Muscle of leg (tissue), 11 donors: ENCODE measurements around the gene CYFIP1. TPM values are rescaled to one million over a fixed set of nuclear protein-coding genes. Genes with fewer than 3 reads are reported as not detected.

Source experiments
- DNase-seq: peaks from one replicate; pipeline ENCODE4 v3.0.0; 2013
- H3K27ac ChIP-seq: one replicate; pipeline ENCODE4 v1.5.1; 2013; ENCODE audit warnings: mild to moderate bottlenecking, low read length, control low read depth
- H3K27me3 ChIP-seq: one replicate; pipeline ENCODE4 v1.6.1; 2013; ENCODE audit warnings: low read length; ENCODE audit not compliant: control insufficient read depth, insufficient read depth
- H3K36me3 ChIP-seq: one replicate; pipeline ENCODE4 v1.6.1; 2013; ENCODE audit warnings: low read length; ENCODE audit not compliant: control insufficient read depth, insufficient read depth
- H3K4me1 ChIP-seq: one replicate; pipeline ENCODE4 v1.6.1; 2013; ENCODE audit warnings: low read length; ENCODE audit not compliant: control insufficient read depth, insufficient read depth
- H3K4me3 ChIP-seq: one replicate; pipeline ENCODE4 v1.5.1; 2013; ENCODE audit warnings: low read length, control low read depth
- H3K9me3 ChIP-seq: replicated peaks from 2 replicates; pipeline ENCODE4 v1.6.1; 2013; ENCODE audit warnings: low read depth, low read length; ENCODE audit not compliant: control insufficient read depth
- WGBS: methylation state at CpG from one replicate; pipeline ENCODE4 v1.1.5; 2013; ENCODE audit warnings: missing lambda C conversion rate; ENCODE audit not compliant: insufficient coverage; 5-methylcytosine and 5-hydroxymethylcytosine counted together
- polyA plus RNA-seq, 8 donors: library from polyadenylated mRNA; unstranded; fragments of 120-200 nt; gene quantifications; one replicate each; pipeline versions ENCODE4 v1.2.1 to v1.2.3, GENCODE V29; 2013; ENCODE audit warnings: inconsistent platforms in 1 of 8, low replicate concordance in 1 of 8; ENCODE audit not compliant: insufficient read length in 8 of 8, insufficient read depth in 1 of 8
- total RNA-seq: library from RNA; stranded (reverse); fragments of 120-200 nt; gene quantifications from one replicate; pipeline ENCODE4 v1.2.4, GENCODE V29; 2013

The CYFIP1 gene
- total and polyA plus RNA-seq, 9 donors, result 46.4 to 75.3 (median 61.0) TPM

- DNase-seq, result no peak
- WGBS, result 92% methylated on average over 33 of the region's 33 CpGs
- no peaks in the 10 kb centered on the region for H3K36me3 ChIP-seq
- no peak overlapping the region for H3K4me3 ChIP-seq
- H3K4me1 ChIP-seq, result peaks cover 39% of the 10 kb centered on the region
- H3K27me3 ChIP-seq, result no peaks in the 10 kb centered on the region
- H3K9me3 ChIP-seq, result no peaks in the 10 kb centered on the region
- no peak overlapping the region for H3K27ac ChIP-seq
Observed at GRCh38 chr15:22959321-22960101, 20.7 kb downstream of the CYFIP1 start.

DNA sequence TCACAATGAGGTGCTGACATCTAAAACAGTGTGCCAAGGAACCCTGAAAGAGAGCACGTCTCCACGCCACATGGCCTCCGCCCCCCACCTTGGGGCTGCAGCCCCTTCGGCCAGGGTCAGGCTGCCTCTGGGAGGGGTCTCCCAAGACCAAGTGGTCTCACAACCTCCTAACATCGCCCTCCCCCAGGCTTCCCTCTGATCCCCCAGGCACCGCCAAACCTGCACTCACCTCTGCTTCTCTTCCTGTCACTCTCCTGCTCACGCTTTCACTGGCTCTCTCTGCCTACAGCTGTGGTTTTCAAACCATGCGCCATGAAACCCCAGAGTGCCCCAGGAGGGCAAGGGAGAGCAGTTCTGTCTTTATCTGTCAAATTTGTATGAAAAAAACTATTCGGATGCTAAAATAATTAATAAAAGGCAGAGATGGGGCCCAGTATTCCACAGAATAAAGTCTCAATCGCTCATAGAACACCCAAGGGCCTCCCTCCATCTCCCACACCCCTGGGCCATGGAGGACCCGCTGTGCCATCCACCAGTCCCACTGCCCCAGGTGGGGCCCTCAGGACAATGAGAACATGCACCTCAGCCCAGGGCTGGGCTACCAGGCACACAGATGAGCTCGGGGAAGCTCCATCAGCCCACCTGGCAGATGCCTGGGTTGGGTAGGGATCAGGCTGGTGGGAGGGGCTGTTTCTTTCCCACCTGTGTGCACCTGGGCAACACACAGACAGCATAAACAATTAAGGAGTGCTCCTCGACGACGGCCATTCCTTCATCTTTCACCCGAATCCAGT, 21.5 kb downstream of the CYFIP1 start:
- WGBS, result 81% methylated on average over 13 of the region's 16 CpGs
- no peak overlapping the region for H3K27ac ChIP-seq
- no peak for DNase-seq
- no peak overlapping the region for H3K4me3 ChIP-seq
- H3K36me3 ChIP-seq, result no peaks in the 10 kb centered on the region
- no peaks in the 10 kb centered on the region for H3K9me3 ChIP-seq
- H3K4me1 ChIP-seq, result peaks cover 35% of the 10 kb centered on the region
- no peaks in the 10 kb centered on the region for H3K27me3 ChIP-seq

- WGBS, result 95% methylated on average over 13 of the region's 14 CpGs
- Histone ChIP-seq H3K9me3 (no peaks in the 10 kb centered on the region), H3K27me3 (no peaks in the 10 kb centered on the region), H3K4me3 (no peak overlapping the region), H3K36me3 (no peaks in the 10 kb centered on the region), H3K27ac (no peak overlapping the region), H3K4me1 (peaks cover 35% of the 10 kb centered on the region)
- peak; percentile 52 for DNase-seq
Observed at GRCh38 chr15:22956978-22957260, 23.2 kb downstream of the CYFIP1 start.

- H3K4me3 ChIP-seq, result no peak overlapping the region
- WGBS, result 57% methylated on average over 9 of the region's 16 CpGs
- H3K4me1 ChIP-seq, result peaks cover 34% of the 10 kb centered on the region
- H3K36me3 ChIP-seq, result no peaks in the 10 kb centered on the region
- H3K9me3 ChIP-seq, result no peaks in the 10 kb centered on the region
- no peaks in the 10 kb centered on the region for H3K27me3 ChIP-seq
- no peak for DNase-seq
- H3K27ac ChIP-seq, result peak overlapping the region; percentile 13
Observed at GRCh38 chr15:22956257-22956977, 23.8 kb downstream of the CYFIP1 start.

GRCh38 chr15:22955544-22956119, 24.5 kb downstream of the CYFIP1 start:
- Histone ChIP-seq H3K4me3 (no peak overlapping the region), H3K27me3 (no peaks in the 10 kb centered on the region), H3K27ac (no peak overlapping the region), H3K36me3 (no peaks in the 10 kb centered on the region), H3K9me3 (no peaks in the 10 kb centered on the region), H3K4me1 (peaks cover 32% of the 10 kb centered on the region)
- 100% methylated on average over 2 of the region's 6 CpGs for WGBS
- no peak for DNase-seq

DNA sequence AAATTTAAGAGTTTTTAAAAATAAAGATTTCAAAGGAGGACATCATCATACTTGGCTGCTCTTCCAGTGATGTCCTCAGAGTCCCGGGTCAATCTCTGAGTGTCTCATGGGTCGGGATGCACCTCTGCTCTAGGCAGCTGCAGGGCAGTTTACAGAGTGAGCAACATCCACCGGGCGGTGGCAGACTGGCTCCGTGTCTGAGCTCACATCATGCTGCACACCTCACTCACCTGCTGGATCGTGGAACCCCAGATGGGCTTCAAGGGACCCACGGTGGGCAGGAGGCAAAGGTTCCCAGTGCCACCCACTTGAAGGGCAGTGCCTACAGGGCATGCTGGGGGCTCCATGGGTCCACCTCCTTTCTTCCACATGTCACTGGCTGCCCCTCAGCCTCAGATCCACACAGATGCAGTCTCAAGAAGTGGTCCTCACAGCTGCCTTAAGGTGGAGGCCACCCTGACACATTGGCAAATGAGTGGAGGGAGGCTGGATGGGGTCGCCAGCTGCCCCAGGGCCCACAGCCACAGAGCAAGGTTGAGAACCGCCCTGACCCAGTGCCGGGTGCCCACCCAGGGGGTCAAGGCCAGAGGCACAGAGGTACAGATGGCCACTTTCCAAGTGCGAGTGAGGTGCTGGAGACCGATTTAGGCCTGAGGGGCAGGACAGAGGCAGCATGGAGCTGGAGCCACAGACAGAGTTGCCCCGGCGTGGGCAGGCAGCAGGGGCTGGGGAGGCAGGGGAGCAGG, 25.2 kb downstream of the CYFIP1 start:
- no peaks in the 10 kb centered on the region for H3K27me3 ChIP-seq
- no peak for DNase-seq
- H3K4me3 ChIP-seq, result no peak overlapping the region
- peaks cover 28% of the 10 kb centered on the region for H3K4me1 ChIP-seq
- no peaks in the 10 kb centered on the region for H3K36me3 ChIP-seq
- no peaks in the 10 kb centered on the region for H3K9me3 ChIP-seq
- H3K27ac ChIP-seq, result no peak overlapping the region
- WGBS, result 91% methylated on average over 11 of the region's 14 CpGs

GRCh38 chr15:22954326-22954725, 25.8 kb downstream of the CYFIP1 start:
- Histone ChIP-seq H3K4me3 (no peak overlapping the region), H3K27me3 (no peaks in the 10 kb centered on the region), H3K27ac (no peak overlapping the region), H3K4me1 (peaks cover 23% of the 10 kb centered on the region), H3K9me3 (no peaks in the 10 kb centered on the region), H3K36me3 (no peaks in the 10 kb centered on the region)
- no peak for DNase-seq
- WGBS, result 91% methylated on average over 11 of the region's 12 CpGs

- peak; percentile 57 for DNase-seq
- Histone ChIP-seq H3K4me3 (no peak overlapping the region), H3K27me3 (no peaks in the 10 kb centered on the region), H3K27ac (peak overlapping the region; percentile 7), H3K9me3 (no peaks in the 10 kb centered on the region), H3K4me1 (peaks cover 32% of the 10 kb centered on the region), H3K36me3 (no peaks in the 10 kb centered on the region)
- 69% methylated on average over 21 of the region's 21 CpGs for WGBS
Observed at GRCh38 chr15:22952796-22953579, 27.2 kb downstream of the CYFIP1 start.
